Activated CD4-positive, CD25-positive, alpha-beta regulatory T cell treated with anti-CD3 and anti-CD28 coated beads, Interleukin-2, amount 50 U/mL, for 24 hours (primary cell): Measurements from ENCODE around the gene DNAI4.
"Not testable (repeated sequence)": the region's sequence is repeated elsewhere in the genome, so short reads cannot be mapped to it uniquely, and the experiment has no call there.

Experiments used
- ATAC-seq, 2 donors: fragments of 150-1000 bp; cut with Tn5 transposase; one replicate each; pipeline ENCODE4 v1.10.0; 2021; ENCODE audit warnings: mild to moderate bottlenecking in 1 of 2, moderate library complexity in 1 of 2

The DNAI4 gene

GRCh38 chr1:66924756-66925557 lies at the start of gene DNAI4, which contains the start of gene MIER1:
DNAI4 (minus strand) TSS chr1:66924856; CDS start chr1:66924831, 25 bp downstream.
MIER1 (plus strand) TSS chr1:66924990; CDS start chr1:66925029, 39 bp downstream.
- ATAC-seq = peak; percentile 96

GRCh38 chr1:66968574-66968973 lies 43.9 kb upstream of the DNAI4 start:
- ATAC-seq = no peak

GRCh38 chr1:66966188-66966873 lies 41.7 kb upstream of the DNAI4 start:
- not testable (repeated sequence) for ATAC-seq

- ATAC-seq = no peak
Observed at GRCh38 chr1:66957938-66958337, 33.3 kb upstream of the DNAI4 start.

- ATAC-seq = peak; percentile 38 to 75
Observed at GRCh38 chr1:66954208-66954607, 29.6 kb upstream of the DNAI4 start.

- no peak for ATAC-seq
Observed at GRCh38 chr1:66951513-66951912, 26.9 kb upstream of the DNAI4 start.

- ATAC-seq = no peak
Observed at GRCh38 chr1:66947267-66947666, 22.6 kb upstream of the DNAI4 start.

GRCh38 chr1:66945316-66945715 lies 20.7 kb upstream of the DNAI4 start:
- ATAC-seq = no peak

GRCh38 chr1:66944330-66945274 lies 19.9 kb upstream of the DNAI4 start:
- ATAC-seq = no peak

- ATAC-seq = no peak
Observed at GRCh38 chr1:66943361-66943969, 18.8 kb upstream of the DNAI4 start.

GRCh38 chr1:66940981-66941380 lies 16.3 kb upstream of the DNAI4 start:
- no peak for ATAC-seq

GRCh38 chr1:66938613-66939012 lies 14.0 kb upstream of the DNAI4 start:
- ATAC-seq = no peak

GRCh38 chr1:66937529-66938234 lies 13.0 kb upstream of the DNAI4 start:
- ATAC-seq = no peak

GRCh38 chr1:66933887-66934700 lies 9.4 kb upstream of the DNAI4 start:
- ATAC-seq = no peak

GRCh38 chr1:66932291-66932690 lies 7.6 kb upstream of the DNAI4 start:
- ATAC-seq = no peak

- peak in 1 of 2 donors; percentile 39 for ATAC-seq
Observed at GRCh38 chr1:66931590-66931989, 6.9 kb upstream of the DNAI4 start.

- ATAC-seq = no peak
Observed at GRCh38 chr1:66930823-66931174, 6.1 kb upstream of the DNAI4 start.

GRCh38 chr1:66929999-66930822 lies 5.6 kb upstream of the DNAI4 start:
- ATAC-seq = peak; percentile 62 to 68

GRCh38 chr1:66929691-66929998 lies 5.0 kb upstream of the DNAI4 start:
- no peak for ATAC-seq

GRCh38 chr1:66929146-66929688 lies 4.6 kb upstream of the DNAI4 start:
- no peak for ATAC-seq
